Dedifferentiated amniotic fluid mesenchymal stem cell (primary cell): Measurements from ENCODE around the gene EIF5A.

Source experiments
- DNase-seq: peaks from one replicate; pipeline ENCODE4 v3.0.0-alpha.2; 2016; ENCODE audit errors: extremely low spot score

Gene EIF5A

GRCh38 chr17:7355573-7355972 lies 48.1 kb downstream of the EIF5A start:
- no peak for DNase-seq

GRCh38 chr17:7356072-7356549 lies 48.7 kb downstream of the EIF5A start:
- DNase-seq: no peak

GRCh38 chr17:7356756-7357155 lies 49.3 kb downstream of the EIF5A start:
- DNase-seq: no peak

GRCh38 chr17:7357381-7357780 lies 50.0 kb downstream of the EIF5A start:
- DNase-seq: no peak

DNA sequence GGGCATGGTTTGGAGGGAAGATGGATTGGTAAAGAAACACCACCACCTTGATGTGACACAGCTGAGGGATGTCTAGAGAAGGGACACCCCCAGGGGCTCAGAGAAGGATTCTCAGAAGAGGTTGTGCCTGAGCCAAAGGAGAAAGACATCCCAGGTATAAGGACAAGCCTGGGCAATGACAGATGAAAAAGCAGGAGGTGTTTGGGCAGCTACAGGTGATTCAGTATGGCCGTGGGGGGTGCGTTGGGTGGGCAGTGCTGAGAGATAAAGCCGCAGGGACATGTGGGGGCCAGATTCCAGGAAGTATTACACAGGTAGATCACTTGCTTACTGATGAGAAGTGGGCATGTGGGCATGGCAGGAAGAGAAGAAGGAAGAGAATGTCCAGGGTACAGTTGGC lies 54.5 kb downstream of the EIF5A start:
- DNase-seq: no peak
